ENCODE measurements around the gene P2RX5. TPM values are rescaled to one million over a fixed set of nuclear protein-coding genes. Genes with fewer than 3 reads are reported as not detected.

Gene P2RX5
- total RNA-seq, 1 donor from 2014 or later = 10.0 TPM

Other genes starting within 250 kb of the P2RX5 start
- gene SPATA22, start 224.3 kb downstream of the P2RX5 start, total RNA-seq = 0.78 TPM
- 1.4 TPM for gene ASPA, start 220.2 kb downstream of the P2RX5 start, total RNA-seq
- gene TRPV3, start 138.3 kb downstream of the P2RX5 start, total RNA-seq = 0.47 TPM
- gene TRPV1, start 86.7 kb downstream of the P2RX5 start, total RNA-seq = 3.3 TPM
- 10.0 TPM for gene SHPK, start 59.9 kb downstream of the P2RX5 start, total RNA-seq
- 7.0 TPM for gene CTNS, start 59.4 kb downstream of the P2RX5 start, total RNA-seq
- 22.8 TPM for gene TAX1BP3, start 27.6 kb downstream of the P2RX5 start, total RNA-seq
- 8.1 TPM for gene EMC6, start 27.3 kb downstream of the P2RX5 start, total RNA-seq
- 0.62 TPM for gene HASPIN, start 27.7 kb upstream of the P2RX5 start, total RNA-seq
- gene ITGAE, start 105.0 kb upstream of the P2RX5 start, total RNA-seq = 6.2 TPM
- gene NCBP3, start 150.1 kb upstream of the P2RX5 start, total RNA-seq = 24.5 TPM
- 8.9 TPM for gene CAMKK1, start 196.9 kb upstream of the P2RX5 start, total RNA-seq
- gene P2RX1, start 220.3 kb upstream of the P2RX5 start, total RNA-seq = not detected